ENCODE results near the gene ZNF491. TPM values are rescaled to one million over a fixed set of nuclear protein-coding genes. Genes with fewer than 3 reads are reported as not detected.
A peak's percentile ranks its signal among the peaks of the same experiment; 100 is the strongest.

The ZNF491 gene
- total and polyA plus RNA-seq, 9 of the 15 experiments (the other 6 are each of a cell fraction or from before 2014, with no cell fraction given), result 0.19 to 0.95 (median 0.39) TPM; not detected in 1

DNA sequence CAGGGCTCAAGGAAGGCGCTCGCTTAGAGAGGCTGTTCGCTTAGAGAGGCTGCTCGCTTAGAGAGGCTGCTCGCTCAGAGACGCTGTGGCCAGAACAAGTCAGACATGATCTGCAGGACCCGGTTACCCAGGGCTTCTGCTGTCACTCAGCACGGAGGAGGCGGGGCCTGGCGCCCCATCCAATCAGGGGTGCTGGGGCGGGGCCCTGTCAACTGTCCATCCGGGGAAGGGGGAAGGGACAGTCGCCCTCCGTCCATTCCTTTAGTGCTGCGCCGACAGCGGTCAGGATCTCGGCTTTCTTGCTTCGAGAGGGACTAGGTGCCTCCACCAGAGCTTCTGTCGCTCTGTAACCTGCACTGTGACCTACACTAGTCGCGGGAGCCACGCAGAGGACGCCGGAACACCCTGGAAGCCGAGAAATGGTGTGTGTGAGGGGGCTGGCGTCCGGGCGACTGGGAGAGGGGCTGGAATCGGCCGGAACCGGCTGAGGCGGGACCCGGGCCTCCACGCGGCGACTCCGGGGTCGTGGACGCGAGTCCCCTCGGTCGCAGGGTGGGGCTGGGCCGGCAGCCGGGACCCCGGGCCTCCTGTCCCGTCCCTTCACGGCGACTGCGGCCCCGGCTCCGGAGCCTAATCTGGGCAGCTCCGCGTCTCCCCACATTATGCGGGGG is 15.8 kb downstream of the ZNF491 start, which contains the start of gene ZNF440 (continued):
- no peak for TF ChIP-seq HNRNPH1 (optimal IDR thresholded peaks at IDR 0.05; ENCODE audit: low read depth, low read length)
- TF ChIP-seq ATF1 (CRISPR knock-in tag; IDR thresholded peaks at IDR 0.05), result no peak
- TF ChIP-seq ATF1 (tag; IDR thresholded peaks at IDR 0.05), result peak; percentile 39
- TF ChIP-seq, protein P1, sequence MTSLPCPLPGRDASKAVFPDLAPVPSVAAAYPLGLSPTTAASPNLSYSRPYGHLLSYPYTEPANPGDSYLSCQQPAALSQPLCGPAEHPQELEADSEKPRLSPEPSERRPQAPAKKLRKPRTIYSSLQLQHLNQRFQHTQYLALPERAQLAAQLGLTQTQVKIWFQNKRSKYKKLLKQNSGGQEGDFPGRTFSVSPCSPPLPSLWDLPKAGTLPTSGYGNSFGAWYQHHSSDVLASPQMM (CRISPR knock-in tag; IDR thresholded peaks at IDR 0.05), result no peak
- TF ChIP-seq, protein P2, sequence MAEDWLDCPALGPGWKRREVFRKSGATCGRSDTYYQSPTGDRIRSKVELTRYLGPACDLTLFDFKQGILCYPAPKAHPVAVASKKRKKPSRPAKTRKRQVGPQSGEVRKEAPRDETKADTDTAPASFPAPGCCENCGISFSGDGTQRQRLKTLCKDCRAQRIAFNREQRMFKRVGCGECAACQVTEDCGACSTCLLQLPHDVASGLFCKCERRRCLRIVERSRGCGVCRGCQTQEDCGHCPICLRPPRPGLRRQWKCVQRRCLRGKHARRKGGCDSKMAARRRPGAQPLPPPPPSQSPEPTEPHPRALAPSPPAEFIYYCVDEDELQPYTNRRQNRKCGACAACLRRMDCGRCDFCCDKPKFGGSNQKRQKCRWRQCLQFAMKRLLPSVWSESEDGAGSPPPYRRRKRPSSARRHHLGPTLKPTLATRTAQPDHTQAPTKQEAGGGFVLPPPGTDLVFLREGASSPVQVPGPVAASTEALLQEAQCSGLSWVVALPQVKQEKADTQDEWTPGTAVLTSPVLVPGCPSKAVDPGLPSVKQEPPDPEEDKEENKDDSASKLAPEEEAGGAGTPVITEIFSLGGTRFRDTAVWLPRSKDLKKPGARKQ (CRISPR knock-in tag; IDR thresholded peaks at IDR 0.05), result no peak
- no peak for TF ChIP-seq MEF2A (IDR thresholded peaks at IDR 0.05; ENCODE audit: control insufficient read depth, low read depth, low read length)
- no peak for TF ChIP-seq KLF6 (CRISPR knock-in tag; IDR thresholded peaks at IDR 0.05; ENCODE audit: borderline replicate concordance)
- no peak for TF ChIP-seq PPARD (CRISPR knock-in tag; IDR thresholded peaks at IDR 0.05)
- TF ChIP-seq, protein P3, sequence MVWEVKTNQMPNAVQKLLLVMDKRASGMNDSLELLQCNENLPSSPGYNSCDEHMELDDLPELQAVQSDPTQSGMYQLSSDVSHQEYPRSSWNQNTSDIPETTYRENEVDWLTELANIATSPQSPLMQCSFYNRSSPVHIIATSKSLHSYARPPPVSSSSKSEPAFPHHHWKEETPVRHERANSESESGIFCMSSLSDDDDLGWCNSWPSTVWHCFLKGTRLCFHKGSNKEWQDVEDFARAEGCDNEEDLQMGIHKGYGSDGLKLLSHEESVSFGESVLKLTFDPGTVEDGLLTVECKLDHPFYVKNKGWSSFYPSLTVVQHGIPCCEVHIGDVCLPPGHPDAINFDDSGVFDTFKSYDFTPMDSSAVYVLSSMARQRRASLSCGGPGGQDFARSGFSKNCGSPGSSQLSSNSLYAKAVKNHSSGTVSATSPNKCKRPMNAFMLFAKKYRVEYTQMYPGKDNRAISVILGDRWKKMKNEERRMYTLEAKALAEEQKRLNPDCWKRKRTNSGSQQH (CRISPR knock-in tag; IDR thresholded peaks at IDR 0.05), result no peak
- no peak for TF ChIP-seq GABPB2 (CRISPR knock-in tag; conservative IDR thresholded peaks at IDR 0.05)
- TF ChIP-seq, protein P4, sequence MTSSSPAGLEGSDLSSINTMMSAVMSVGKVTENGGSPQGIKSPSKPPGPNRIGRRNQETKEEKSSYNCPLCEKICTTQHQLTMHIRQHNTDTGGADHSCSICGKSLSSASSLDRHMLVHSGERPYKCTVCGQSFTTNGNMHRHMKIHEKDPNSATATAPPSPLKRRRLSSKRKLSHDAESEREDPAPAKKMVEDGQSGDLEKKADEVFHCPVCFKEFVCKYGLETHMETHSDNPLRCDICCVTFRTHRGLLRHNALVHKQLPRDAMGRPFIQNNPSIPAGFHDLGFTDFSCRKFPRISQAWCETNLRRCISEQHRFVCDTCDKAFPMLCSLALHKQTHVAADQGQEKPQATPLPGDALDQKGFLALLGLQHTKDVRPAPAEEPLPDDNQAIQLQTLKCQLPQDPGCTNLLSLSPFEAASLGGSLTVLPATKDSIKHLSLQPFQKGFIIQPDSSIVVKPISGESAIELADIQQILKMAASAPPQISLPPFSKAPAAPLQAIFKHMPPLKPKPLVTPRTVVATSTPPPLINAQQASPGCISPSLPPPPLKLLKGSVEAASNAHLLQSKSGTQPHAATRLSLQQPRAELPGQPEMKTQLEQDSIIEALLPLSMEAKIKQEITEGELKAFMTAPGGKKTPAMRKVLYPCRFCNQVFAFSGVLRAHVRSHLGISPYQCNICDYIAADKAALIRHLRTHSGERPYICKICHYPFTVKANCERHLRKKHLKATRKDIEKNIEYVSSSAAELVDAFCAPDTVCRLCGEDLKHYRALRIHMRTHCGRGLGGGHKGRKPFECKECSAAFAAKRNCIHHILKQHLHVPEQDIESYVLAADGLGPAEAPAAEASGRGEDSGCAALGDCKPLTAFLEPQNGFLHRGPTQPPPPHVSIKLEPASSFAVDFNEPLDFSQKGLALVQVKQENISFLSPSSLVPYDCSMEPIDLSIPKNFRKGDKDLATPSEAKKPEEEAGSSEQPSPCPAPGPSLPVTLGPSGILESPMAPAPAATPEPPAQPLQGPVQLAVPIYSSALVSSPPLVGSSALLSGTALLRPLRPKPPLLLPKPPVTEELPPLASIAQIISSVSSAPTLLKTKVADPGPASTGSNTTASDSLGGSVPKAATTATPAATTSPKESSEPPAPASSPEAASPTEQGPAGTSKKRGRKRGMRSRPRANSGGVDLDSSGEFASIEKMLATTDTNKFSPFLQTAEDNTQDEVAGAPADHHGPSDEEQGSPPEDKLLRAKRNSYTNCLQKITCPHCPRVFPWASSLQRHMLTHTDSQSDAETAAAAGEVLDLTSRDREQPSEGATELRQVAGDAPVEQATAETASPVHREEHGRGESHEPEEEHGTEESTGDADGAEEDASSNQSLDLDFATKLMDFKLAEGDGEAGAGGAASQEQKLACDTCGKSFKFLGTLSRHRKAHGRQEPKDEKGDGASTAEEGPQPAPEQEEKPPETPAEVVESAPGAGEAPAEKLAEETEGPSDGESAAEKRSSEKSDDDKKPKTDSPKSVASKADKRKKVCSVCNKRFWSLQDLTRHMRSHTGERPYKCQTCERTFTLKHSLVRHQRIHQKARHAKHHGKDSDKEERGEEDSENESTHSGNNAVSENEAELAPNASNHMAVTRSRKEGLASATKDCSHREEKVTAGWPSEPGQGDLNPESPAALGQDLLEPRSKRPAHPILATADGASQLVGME (CRISPR knock-in tag; IDR thresholded peaks at IDR 0.05), result no peak
- no peak for TF ChIP-seq CAMTA2 (CRISPR knock-in tag; conservative IDR thresholded peaks at IDR 0.05)
- no peak for TF ChIP-seq CSDE1 (IDR thresholded peaks at IDR 0.05)
- TF ChIP-seq ZNF12 (CRISPR knock-in tag; IDR thresholded peaks at IDR 0.05), result no peak
- no peak for TF ChIP-seq NELFE (IDR thresholded peaks at IDR 0.05; ENCODE audit: insufficient read depth, insufficient read length)
- no peak for TF ChIP-seq ZNF707 (CRISPR knock-in tag; conservative IDR thresholded peaks at IDR 0.05)
- no peak for TF ChIP-seq ETS2 (tag; IDR thresholded peaks at IDR 0.05; ENCODE audit: borderline replicate concordance, poor library complexity, severe bottlenecking)
- peak; percentile 98 for TF ChIP-seq SUPT5H (IDR thresholded peaks at IDR 0.05)
- TF ChIP-seq FOXK1 (CRISPR knock-in tag; IDR thresholded peaks at IDR 0.05; ENCODE audit: borderline replicate concordance), result no peak
- no peak for TF ChIP-seq MYNN (IDR thresholded peaks at IDR 0.05)
- TF ChIP-seq MYNN (CRISPR knock-in tag; IDR thresholded peaks at IDR 0.05), result no peak

Data from K562 (cell line).